ENCODE measurements around the gene LYPD6B. TPM values are rescaled to one million over a fixed set of nuclear protein-coding genes. Genes with fewer than 3 reads are reported as not detected.

Gene LYPD6B
- total RNA-seq, 1 experiment from 2014 or later, result 2.0 TPM

- Histone ChIP-seq H2BK5ac (ENCODE audit: insufficient read length, low read length) (no peak overlapping the region), H3K9ac (ENCODE audit: extremely low read depth, insufficient read length, low read length) (no peak overlapping the region), H3K27ac (ENCODE audit: insufficient read length, low read depth, low read length) (no peak overlapping the region), H3K4me1 (ENCODE audit: insufficient read depth, low read length) (no peaks in the 10 kb centered on the region), H3K79me2 (ENCODE audit: insufficient read depth, low read length) (no peaks in the 10 kb centered on the region), H2BK12ac (ENCODE audit: insufficient read length, low read depth, low read length) (no peak overlapping the region), H4K20me1 (ENCODE audit: control insufficient read depth, insufficient read depth, insufficient read length) (no peaks in the 10 kb centered on the region), H3K18ac (ENCODE audit: insufficient read length, low read depth, low read length) (no peak overlapping the region), H3K14ac (ENCODE audit: insufficient read depth, low read length) (no peak overlapping the region), H2BK20ac (ENCODE audit: low read depth, low read length, poor library complexity, severe bottlenecking) (no peak overlapping the region), H3K56ac (ENCODE audit: insufficient read length, low read depth, low read length) (no peak overlapping the region), H3K9me3 (ENCODE audit: control insufficient read depth, low read depth, low read length) (no peaks in the 10 kb centered on the region), H3K4me2 (ENCODE audit: insufficient read depth, insufficient read length, low read length) (no peak overlapping the region), H3T11ph (ENCODE audit: low read length) (no peak overlapping the region), H4K8ac (replicated peaks; ENCODE audit: insufficient read length, low read depth, low read length) (no peak overlapping the region), H2BK15ac (ENCODE audit: low read depth, low read length) (no peak overlapping the region), H2BK120ac (ENCODE audit: low read depth, low read length, poor library complexity, severe bottlenecking) (no peak overlapping the region), H3K23me2 (ENCODE audit: insufficient read length, low read depth, low read length, poor library complexity, severe bottlenecking) (no peaks in the 10 kb centered on the region), H3K4ac (ENCODE audit: low read depth, low read length) (no peak overlapping the region), H3K79me1 (ENCODE audit: insufficient read depth, low read depth, low read length, poor library complexity, severe bottlenecking) (no peaks in the 10 kb centered on the region), H3K27me3 (ENCODE audit: insufficient read depth, low read length) (no peaks in the 10 kb centered on the region), H4K91ac (ENCODE audit: insufficient read length, low read depth, low read length) (no peak overlapping the region), H3K23ac (ENCODE audit: insufficient read length, low read depth, low read length) (no peak overlapping the region), H2AK5ac (ENCODE audit: insufficient read length, low read length) (no peak overlapping the region), H2AFZ (ENCODE audit: low read length) (no peak overlapping the region), H4K5ac (ENCODE audit: insufficient read length, low read depth, low read length) (no peak overlapping the region)
- peak; percentile 49 for DNase-seq
- Mint-ChIP-seq H3K36me3 (ENCODE audit: insufficient read depth in 1 of 3, low read depth in 3 of 3) (peaks cover 29 to 70% (median 44%) of the 10 kb centered on the region in 3 experiments), H3K27me3 (ENCODE audit: low read depth) (no peaks in the 10 kb centered on the region), H3K4me1 (peaks cover 3 to 4% of the 10 kb centered on the region in 2 experiments; a peak in 2 of 4 replicates), H3K4me3 (no peak overlapping the region), H3K27ac (no peak overlapping the region), H3K9me3 (no peaks in the 10 kb centered on the region)
- TF ChIP-seq CTCF (conservative IDR thresholded peaks at IDR 0.05), result peak; percentile 73
- WGBS (ENCODE audit: extremely low coverage, insufficient read length, low lambda C conversion rate), result no CpG with 5 or more reads among the region's 6 CpGs
Measured at GRCh38 chr2:148989882-148990493, 48.5 kb upstream of the LYPD6B start.

Data from H9 (cell line).